H9 (cell line): ENCODE measurements around the gene COQ5. TPM values are rescaled to one million over a fixed set of nuclear protein-coding genes. Genes with fewer than 3 reads are reported as not detected.

ENCODE experiments used
- DNase-seq: peaks from one replicate; pipeline ENCODE4 v3.0.0-alpha.2; 2017
- H2AFZ ChIP-seq: one replicate; pipeline ENCODE4 v1.6.1; 2013; ENCODE audit warnings: mild to moderate bottlenecking, low read length, control low read depth, moderate library complexity
- H2AK5ac ChIP-seq: 2 replicates; pipeline ENCODE4 v1.6.1; 2013; ENCODE audit warnings: low read length, control low read depth, mixed read lengths; ENCODE audit not compliant: insufficient read length
- H2BK120ac ChIP-seq: one replicate; pipeline ENCODE4 v1.6.1; 2013; ENCODE audit warnings: low read depth, mild to moderate bottlenecking, low read length, control low read depth, inconsistent platforms; ENCODE audit not compliant: poor library complexity, severe bottlenecking
- H2BK12ac ChIP-seq: 2 replicates; pipeline ENCODE4 v1.6.1; 2013; ENCODE audit warnings: low read length, control low read depth, mixed read lengths, low read depth; ENCODE audit not compliant: insufficient read length
- H2BK15ac ChIP-seq: 2 replicates; pipeline ENCODE4 v1.6.1; 2013; ENCODE audit warnings: low read depth, low read length, control low read depth
- H2BK20ac ChIP-seq: one replicate; pipeline ENCODE4 v1.6.1; 2013; ENCODE audit warnings: low read depth, mild to moderate bottlenecking, low read length, control low read depth, inconsistent platforms; ENCODE audit not compliant: poor library complexity, severe bottlenecking
- H2BK5ac ChIP-seq: 2 replicates; pipeline ENCODE4 v1.6.1; 2013; ENCODE audit warnings: low read length, control low read depth, mixed read lengths; ENCODE audit not compliant: insufficient read length
- H3K14ac ChIP-seq: 2 replicates; pipeline ENCODE4 v1.6.1; 2013; ENCODE audit warnings: low read length, control low read depth; ENCODE audit not compliant: insufficient read depth
- H3K18ac ChIP-seq: 2 replicates; pipeline ENCODE4 v1.6.1; 2013; ENCODE audit warnings: low read depth, mild to moderate bottlenecking, mixed read lengths, low read length, control low read depth; ENCODE audit not compliant: insufficient read length
- H3K23ac ChIP-seq: 2 replicates; pipeline ENCODE4 v1.6.1; 2013; ENCODE audit warnings: low read length, control low read depth, mixed read lengths, low read depth; ENCODE audit not compliant: insufficient read length
- H3K23me2 ChIP-seq: 2 replicates; pipeline ENCODE4 v1.6.1; 2013; ENCODE audit warnings: low read depth, mild to moderate bottlenecking, mixed read lengths, low read length, control low read depth; ENCODE audit not compliant: insufficient read length, poor library complexity, severe bottlenecking
- H3K27ac ChIP-seq: 2 replicates; pipeline ENCODE4 v1.5.1; 2013; ENCODE audit warnings: low read length, control low read depth, mixed read lengths, low read depth; ENCODE audit not compliant: insufficient read length
- H3K27me3 ChIP-seq: 2 replicates; pipeline ENCODE4 v1.6.1; 2013; ENCODE audit warnings: low read length, control low read depth, inconsistent platforms; ENCODE audit not compliant: insufficient read depth
- H3K4ac ChIP-seq: 2 replicates; pipeline ENCODE4 v1.6.1; 2013; ENCODE audit warnings: low read depth, mild to moderate bottlenecking, control low read depth, inconsistent platforms, low read length, moderate library complexity
- H3K4me1 ChIP-seq: 2 replicates; pipeline ENCODE4 v1.6.1; 2013; ENCODE audit warnings: low read length, control low read depth, inconsistent platforms; ENCODE audit not compliant: insufficient read depth
- H3K4me2 ChIP-seq: 2 replicates; pipeline ENCODE4 v1.6.1; 2013; ENCODE audit warnings: low read length, control low read depth, mixed read lengths; ENCODE audit not compliant: insufficient read length, insufficient read depth
- H3K56ac ChIP-seq: 2 replicates; pipeline ENCODE4 v1.6.1; 2013; ENCODE audit warnings: low read depth, mild to moderate bottlenecking, mixed read lengths, low read length, control low read depth; ENCODE audit not compliant: insufficient read length
- H3K79me1 ChIP-seq: 2 replicates; pipeline ENCODE4 v1.6.1; 2013; ENCODE audit warnings: low read depth, mild to moderate bottlenecking, moderate library complexity, low read length, control low read depth, inconsistent platforms; ENCODE audit not compliant: insufficient read depth, poor library complexity, severe bottlenecking
- H3K79me2 ChIP-seq: 2 replicates; pipeline ENCODE4 v1.6.1; 2013; ENCODE audit warnings: low read length, control low read depth, inconsistent platforms; ENCODE audit not compliant: insufficient read depth
- H3K9ac ChIP-seq: 2 replicates; pipeline ENCODE4 v1.6.1; 2013; ENCODE audit warnings: low read length, control low read depth, mixed read lengths; ENCODE audit not compliant: insufficient read length; ENCODE audit errors: extremely low read depth
- H3K9me3 ChIP-seq: one replicate; pipeline ENCODE4 v1.6.1; 2013; ENCODE audit warnings: low read depth, low read length, inconsistent platforms; ENCODE audit not compliant: control insufficient read depth
- H3T11ph ChIP-seq: one replicate; pipeline ENCODE4 v1.6.1; 2013; ENCODE audit warnings: mild to moderate bottlenecking, low read length, control low read depth, inconsistent platforms
- H4K20me1 ChIP-seq: one replicate; pipeline ENCODE4 v1.6.1; 2013; ENCODE audit not compliant: control insufficient read depth, insufficient read length, insufficient read depth
- H4K5ac ChIP-seq: 2 replicates; pipeline ENCODE4 v1.6.1; 2013; ENCODE audit warnings: low read depth, mild to moderate bottlenecking, mixed read lengths, low read length, control low read depth; ENCODE audit not compliant: insufficient read length
- H4K8ac ChIP-seq: replicated peaks from 2 replicates; pipeline ENCODE4 v1.6.1; 2013; ENCODE audit warnings: low read length, control low read depth, mixed read lengths, low read depth; ENCODE audit not compliant: insufficient read length
- H4K91ac ChIP-seq: 2 replicates; pipeline ENCODE4 v1.6.1; 2013; ENCODE audit warnings: low read depth, mild to moderate bottlenecking, moderate library complexity, mixed read lengths, low read length, control low read depth; ENCODE audit not compliant: insufficient read length
- H3K27ac Mint-ChIP-seq, 3 experiments: 2 replicates in 2 of 3; 3 replicates in 1 of 3; pipeline ENCODE4 v1.8.0; 2020 to 2021; ENCODE audit warnings: mixed read lengths in 3 of 3, mild to moderate bottlenecking in 1 of 3, moderate library complexity in 1 of 3
- H3K27me3 Mint-ChIP-seq: 2 replicates; pipeline ENCODE4 v1.8.0; 2021; ENCODE audit warnings: low read depth, mild to moderate bottlenecking, moderate library complexity, mixed read lengths
- H3K36me3 Mint-ChIP-seq, 3 experiments: 2 replicates in 2 of 3; 3 replicates in 1 of 3; pipeline ENCODE4 v1.8.0; 2020 to 2021; ENCODE audit warnings: low read depth in 3 of 3, mixed read lengths in 3 of 3; ENCODE audit not compliant: insufficient read depth in 1 of 3
- H3K4me1 Mint-ChIP-seq, 2 experiments: 2 replicates each; pipeline ENCODE4 v1.8.0; 2020; ENCODE audit warnings: mixed read lengths in 2 of 2
- H3K4me3 Mint-ChIP-seq, 2 experiments: 2 replicates in 1 of 2; 3 replicates in 1 of 2; pipeline ENCODE4 v1.8.0; 2020 to 2021; ENCODE audit warnings: mild to moderate bottlenecking in 2 of 2, mixed read lengths in 2 of 2, moderate library complexity in 1 of 2
- H3K9me3 Mint-ChIP-seq, 2 experiments: 2 replicates in 1 of 2; 3 replicates in 1 of 2; pipeline ENCODE4 v1.8.0; 2020; ENCODE audit warnings: mild to moderate bottlenecking in 2 of 2, mixed read lengths in 2 of 2, moderate library complexity in 1 of 2
- WGBS: extraction: QIAGEN DNeasy Blood & Tissue Kit; methylation state at CpG from one replicate; pipeline ENCODE4 v1.1.7; 2013; ENCODE audit warnings: missing lambda C conversion rate, low lambda C conversion rate, mixed read lengths; ENCODE audit not compliant: insufficient read length; ENCODE audit errors: extremely low coverage; 5-methylcytosine and 5-hydroxymethylcytosine counted together
- total RNA-seq: library from RNA; stranded (reverse); gene quantifications from 2 replicates; pipeline ENCODE4 v1.2.1, GENCODE V29; 2021
- TF ChIP-seq, protein P1 (sequence below): fragments of 200-600 bp; sonication (generic); conservative IDR thresholded peaks from 3 replicates; pipeline ENCODE4 v1.8.0; 2021; ENCODE audit warnings: antibody characterized with exemption, mild to moderate bottlenecking

The COQ5 gene
- total RNA-seq, 1 experiment from 2014 or later = 34.8 TPM

DNA sequence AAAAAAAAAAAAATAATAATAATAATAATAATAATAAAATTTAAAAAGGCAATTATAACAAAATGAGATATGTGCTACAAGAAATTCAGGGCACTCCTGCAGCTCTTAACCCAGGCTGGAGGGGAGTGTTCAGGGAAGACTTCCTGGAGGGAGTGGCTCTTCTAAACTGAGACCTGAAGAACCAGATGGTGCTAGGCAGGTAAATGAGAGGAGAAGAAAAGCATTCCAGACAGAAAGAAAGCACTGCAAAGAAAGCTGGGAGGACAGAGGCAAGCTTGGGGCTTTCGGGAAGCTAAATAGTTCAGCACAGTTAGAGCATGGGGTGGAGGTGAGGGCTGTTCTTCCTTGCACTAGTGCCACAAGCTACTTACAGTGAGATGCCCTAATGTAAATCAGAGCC lies 49.5 kb downstream of the COQ5 start:
- no peaks in the 10 kb centered on the region for H3K79me2 ChIP-seq
- H3K4ac ChIP-seq = no peak overlapping the region
- no peak overlapping the region for H3K14ac ChIP-seq
- no peak for DNase-seq
- no CpG with 5 or more reads among the region's 1 CpG for WGBS
- H3K4me2 ChIP-seq = no peak overlapping the region
- H4K8ac ChIP-seq = no peak overlapping the region
- H3T11ph ChIP-seq = no peak overlapping the region
- H3K23me2 ChIP-seq = no peaks in the 10 kb centered on the region
- no peak overlapping the region for H2BK120ac ChIP-seq
- no peaks in the 10 kb centered on the region for H3K27me3 ChIP-seq
- no peaks in the 10 kb centered on the region; the same call in 1 of the 2 replicates for H3K4me1 ChIP-seq
- no peak overlapping the region for H4K91ac ChIP-seq
- Mint-ChIP-seq H3K4me3 (no peak overlapping the region), H3K4me1 (peaks cover 12 to 13% of the 10 kb centered on the region in 2 experiments), H3K9me3 (no peaks in the 10 kb centered on the region), H3K27ac (peak overlapping the region in 1 of 3 experiments; percentile 96; a peak in 2 of 7 replicates), H3K27me3 (no peaks in the 10 kb centered on the region), H3K36me3 (no peaks in the 10 kb centered on the region; a peak in 2 of 7 replicates)
- no peak overlapping the region for H2BK5ac ChIP-seq
- no peaks in the 10 kb centered on the region for H4K20me1 ChIP-seq
- no peak overlapping the region for H2BK12ac ChIP-seq
- H2AK5ac ChIP-seq = no peak overlapping the region
- no peak overlapping the region for H2AFZ ChIP-seq
- H3K18ac ChIP-seq = no peak overlapping the region
- H3K27ac ChIP-seq = no peak overlapping the region
- no peak overlapping the region for H3K23ac ChIP-seq
- H2BK20ac ChIP-seq = no peak overlapping the region
- H3K9me3 ChIP-seq = no peaks in the 10 kb centered on the region
- no peaks in the 10 kb centered on the region for H3K79me1 ChIP-seq
- no peak overlapping the region for H4K5ac ChIP-seq
- TF ChIP-seq, protein P1, sequence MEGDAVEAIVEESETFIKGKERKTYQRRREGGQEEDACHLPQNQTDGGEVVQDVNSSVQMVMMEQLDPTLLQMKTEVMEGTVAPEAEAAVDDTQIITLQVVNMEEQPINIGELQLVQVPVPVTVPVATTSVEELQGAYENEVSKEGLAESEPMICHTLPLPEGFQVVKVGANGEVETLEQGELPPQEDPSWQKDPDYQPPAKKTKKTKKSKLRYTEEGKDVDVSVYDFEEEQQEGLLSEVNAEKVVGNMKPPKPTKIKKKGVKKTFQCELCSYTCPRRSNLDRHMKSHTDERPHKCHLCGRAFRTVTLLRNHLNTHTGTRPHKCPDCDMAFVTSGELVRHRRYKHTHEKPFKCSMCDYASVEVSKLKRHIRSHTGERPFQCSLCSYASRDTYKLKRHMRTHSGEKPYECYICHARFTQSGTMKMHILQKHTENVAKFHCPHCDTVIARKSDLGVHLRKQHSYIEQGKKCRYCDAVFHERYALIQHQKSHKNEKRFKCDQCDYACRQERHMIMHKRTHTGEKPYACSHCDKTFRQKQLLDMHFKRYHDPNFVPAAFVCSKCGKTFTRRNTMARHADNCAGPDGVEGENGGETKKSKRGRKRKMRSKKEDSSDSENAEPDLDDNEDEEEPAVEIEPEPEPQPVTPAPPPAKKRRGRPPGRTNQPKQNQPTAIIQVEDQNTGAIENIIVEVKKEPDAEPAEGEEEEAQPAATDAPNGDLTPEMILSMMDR = no peak
- no peak overlapping the region for H2BK15ac ChIP-seq
- no peak overlapping the region for H3K56ac ChIP-seq
- no peak overlapping the region for H3K9ac ChIP-seq
